Right ventricle myocardium superior (tissue), 1 donor: ENCODE measurements around the gene COPS8. TPM values are rescaled to one million over a fixed set of nuclear protein-coding genes. Genes with fewer than 3 reads are reported as not detected.

ENCODE experiments used
- ATAC-seq: fragments of 200-7000 bp; cut with Tn5 transposase; one replicate; pipeline ENCODE4 v1.9.1; 2020; ENCODE audit warnings: mild to moderate bottlenecking; ENCODE audit not compliant: poor library complexity
- DNase-seq: peaks from one replicate; pipeline ENCODE4 v3.0.0-alpha.2; 2020
- intact Hi-C: fragments of 100-400 bp; cut with DNase I; formaldehyde crosslinking; loops from one replicate; pipeline ENCODE4 v1.11.2; 2022
- total RNA-seq: library from RNA; stranded (reverse); fragmentation: NEBNext Ultra II Directional; extraction: Animal tissue kit (Norgen Biotek cat#: 25700); gene quantifications from one replicate; pipeline ENCODE4 v1.2.1, GENCODE V29; 2021
- donor health status: DM: no; HTN: yes; CAD: no; lungs with severe emphysema.

Gene COPS8
- total RNA-seq, 1 donor from 2014 or later: 85.8 TPM

DNA sequence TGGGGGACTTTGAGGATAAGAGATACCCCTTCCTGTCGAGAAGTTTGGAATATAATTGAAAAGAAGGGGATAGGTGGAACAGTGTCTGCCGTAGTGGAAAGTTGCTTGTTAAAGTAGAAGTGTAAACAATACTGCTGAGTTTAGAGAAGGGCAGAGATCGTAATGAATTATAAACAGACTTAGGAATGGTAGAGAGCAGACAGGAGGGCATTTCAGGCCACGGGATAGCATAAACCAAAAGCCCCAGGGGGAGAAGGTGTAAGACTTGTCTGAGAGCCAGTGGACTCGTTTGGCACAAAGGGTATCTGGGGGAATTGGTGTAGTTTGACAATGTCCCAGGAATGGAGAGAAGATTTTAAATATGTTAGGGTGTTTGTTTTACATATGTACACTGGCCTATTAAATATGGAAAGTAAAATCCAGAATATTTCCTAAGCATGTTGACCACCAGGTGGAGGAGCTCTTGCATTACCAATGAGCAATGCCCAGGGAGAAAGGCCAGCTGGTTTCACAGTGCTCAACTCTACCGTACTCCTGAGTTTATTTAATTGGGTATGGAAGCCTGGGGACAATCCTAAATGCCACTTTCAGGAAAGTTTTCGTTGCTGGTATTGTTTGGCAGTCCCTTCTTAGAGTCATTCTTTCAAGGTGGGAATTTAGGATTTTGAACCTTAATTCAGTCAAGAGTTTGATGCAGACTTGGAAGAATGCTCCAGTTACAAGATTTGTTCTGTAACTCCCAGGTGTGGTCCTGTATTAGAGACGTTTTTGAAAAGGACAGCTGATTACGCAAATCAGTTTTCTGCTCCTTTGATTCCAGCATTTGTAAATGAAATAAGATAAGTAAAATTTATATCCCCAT is 7.5 kb downstream of the COPS8 start:
- intact Hi-C loops: no loop called here
- ATAC-seq (peak; percentile 86), DNase-seq (peak; percentile 47)

DNA sequence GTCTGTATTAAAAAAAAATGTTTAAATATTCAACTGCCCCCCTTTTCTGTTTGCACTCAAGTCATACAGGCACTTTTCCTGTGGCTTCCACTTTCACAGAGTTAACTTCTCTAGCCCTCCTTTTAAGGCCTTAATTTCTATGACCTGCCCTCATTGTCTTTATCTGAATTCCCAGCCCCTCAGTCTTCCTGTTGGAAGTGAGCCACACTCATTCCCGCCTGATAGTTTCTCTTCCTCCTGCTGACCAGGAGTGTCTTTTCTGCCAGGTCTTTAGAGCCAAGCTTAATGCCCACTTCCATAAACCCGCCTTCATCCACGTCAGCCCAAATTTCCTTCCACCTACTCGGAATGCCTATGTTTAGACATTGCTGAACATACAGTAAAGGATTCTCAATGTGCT is 10.5 kb downstream of the COPS8 start:
- ATAC-seq (no peak), DNase-seq (no peak)
- intact Hi-C loops: no loop called here

DNA sequence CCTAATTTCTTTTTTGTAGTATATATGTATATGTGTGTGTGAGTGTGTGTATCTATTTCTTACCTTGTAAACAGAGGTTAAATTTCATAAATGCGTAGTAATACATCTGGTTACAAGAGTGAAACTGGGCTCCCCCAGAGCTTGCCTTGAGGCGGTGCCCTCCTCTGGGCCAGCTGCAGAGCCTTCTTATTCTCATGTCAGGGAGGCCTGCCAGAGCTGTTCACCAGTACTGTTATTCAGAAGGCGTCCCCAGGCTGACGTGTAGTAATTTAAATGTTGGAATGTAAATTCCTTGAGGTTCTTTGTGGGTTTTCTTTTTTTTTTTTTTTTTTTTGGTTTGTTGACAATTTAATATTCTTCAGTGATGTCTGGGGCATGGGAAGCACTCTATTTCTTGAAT is 11.2 kb downstream of the COPS8 start:
- ATAC-seq: no peak
- intact Hi-C loops: no loop called here
- no peak for DNase-seq

DNA sequence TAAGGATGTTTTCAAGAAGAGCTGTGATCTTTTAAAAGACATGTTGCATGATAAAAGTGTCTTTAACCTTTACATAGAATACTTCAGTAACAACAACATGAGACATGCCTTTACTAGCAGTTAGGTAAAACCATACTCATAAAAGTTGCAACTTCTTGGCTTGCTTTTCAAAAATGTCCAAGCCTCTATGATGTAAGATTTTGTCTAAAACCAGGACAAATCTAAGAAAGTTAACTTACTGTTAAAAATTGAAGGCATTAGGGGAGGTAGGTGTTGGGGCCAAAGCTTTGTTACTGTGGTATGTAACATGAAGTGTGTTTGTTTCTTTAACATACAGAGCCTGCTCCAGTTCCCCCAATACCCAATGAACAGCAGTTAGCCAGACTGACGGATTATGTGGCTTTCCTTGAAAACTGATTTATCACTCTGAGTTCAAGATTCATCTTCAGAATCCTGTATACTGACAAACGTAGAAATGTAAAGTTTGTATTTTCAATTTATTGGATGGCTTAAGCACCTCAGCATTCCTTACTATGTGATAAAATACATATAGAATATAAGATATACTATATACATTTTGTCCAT is 11.7 kb downstream of the COPS8 start:
- DNase-seq: no peak
- no peak for ATAC-seq
- intact Hi-C loops: no loop called here

DNA sequence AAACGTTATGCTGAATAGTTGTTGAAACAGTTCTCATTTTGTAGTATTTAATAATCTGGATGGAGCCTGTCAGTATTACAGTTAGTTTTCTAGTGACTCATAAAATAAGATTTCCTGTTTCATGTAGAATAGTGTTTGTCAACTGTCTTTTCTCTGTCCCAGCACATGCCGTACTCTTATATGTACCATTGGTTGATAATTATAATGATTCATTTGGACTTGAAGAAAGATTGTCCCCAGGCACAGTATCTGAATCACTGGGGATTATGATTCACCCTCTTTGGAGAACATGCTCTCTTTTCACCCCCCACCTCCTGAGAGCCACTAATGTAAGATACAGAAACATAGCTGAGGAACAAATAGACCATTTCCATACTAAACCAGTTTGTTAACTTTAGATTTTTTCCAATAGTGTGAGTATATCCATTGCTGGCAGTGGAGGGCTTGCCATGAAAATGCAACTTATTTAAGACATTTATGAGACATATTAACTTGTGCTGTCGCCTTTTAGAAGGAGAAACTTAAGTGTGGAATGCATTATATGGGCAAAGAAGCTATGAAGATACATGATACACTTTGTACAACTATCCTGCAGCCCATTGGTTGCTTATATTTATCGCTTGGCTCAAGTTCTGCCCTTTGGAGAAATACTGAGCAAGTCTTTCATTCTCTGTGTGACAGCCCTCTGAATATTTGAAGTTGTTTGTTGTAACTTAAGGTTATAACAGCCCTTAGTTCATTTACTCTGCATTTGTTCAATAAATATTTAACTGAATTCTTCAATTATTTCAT is 12.4 kb downstream of the COPS8 start:
- ATAC-seq (no peak), DNase-seq (no peak)
- intact Hi-C loops: no loop called here

DNA sequence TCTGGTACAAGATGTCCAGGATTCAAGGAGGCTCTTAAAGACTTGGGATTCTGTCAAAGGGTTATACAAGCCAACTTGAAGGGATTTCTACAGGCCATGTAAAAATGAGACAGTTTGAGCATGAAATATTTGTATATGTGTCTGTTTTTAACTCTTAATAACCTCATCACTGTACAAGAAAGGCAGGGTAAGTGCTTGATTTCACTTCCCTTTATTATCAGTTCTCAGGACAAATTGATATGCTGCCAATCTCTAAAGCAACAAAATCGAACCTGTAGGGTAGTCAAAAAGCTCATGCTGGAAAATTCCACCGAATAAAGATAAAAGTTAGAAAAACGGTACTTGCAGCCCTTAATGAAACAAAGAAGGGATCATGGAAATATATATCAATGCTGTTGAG is 14.1 kb downstream of the COPS8 start:
- intact Hi-C loops: no loop called here
- ATAC-seq (no peak), DNase-seq (no peak)

DNA sequence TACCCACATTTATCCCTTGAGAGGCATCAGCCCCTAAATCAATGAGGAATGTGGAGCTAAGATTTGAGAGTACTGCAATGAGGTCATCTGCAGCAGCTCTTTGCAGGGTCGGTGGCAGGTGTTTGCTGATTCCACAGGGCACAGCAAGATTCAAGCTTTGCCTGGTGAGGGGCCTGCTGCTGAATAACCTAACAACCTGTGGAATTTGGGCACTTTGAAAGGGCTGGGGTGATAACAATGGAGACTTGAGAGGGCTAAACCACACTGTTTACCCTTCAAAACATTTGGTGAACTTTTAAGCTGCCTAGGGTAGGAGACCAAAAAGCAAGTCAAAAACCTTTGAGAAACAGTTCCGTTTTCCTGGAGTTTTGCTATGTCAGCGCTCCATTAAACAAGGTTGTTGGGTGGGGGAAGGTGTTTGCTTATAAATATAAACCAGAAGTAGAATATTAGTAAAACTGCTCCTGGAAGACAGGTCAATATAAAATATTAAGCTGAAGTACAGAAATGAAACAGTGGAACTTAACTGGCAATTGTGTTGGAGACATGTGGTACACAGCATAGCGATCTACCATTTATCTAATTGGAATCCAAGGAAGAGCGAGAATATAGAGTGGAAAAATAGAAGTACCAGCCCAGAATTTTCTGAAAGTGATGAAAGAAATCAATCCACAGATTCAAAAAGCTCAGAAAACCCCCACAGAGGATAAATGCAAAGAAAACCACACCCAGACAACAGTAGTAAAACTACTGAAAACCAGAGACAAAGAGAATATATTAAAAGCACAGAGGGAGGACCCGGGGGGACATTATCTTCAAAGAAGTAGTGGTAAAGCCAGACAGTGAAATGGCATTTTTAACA is 15.7 kb downstream of the COPS8 start:
- intact Hi-C loops: no loop called here
- no peak for ATAC-seq
- no peak for DNase-seq

DNA sequence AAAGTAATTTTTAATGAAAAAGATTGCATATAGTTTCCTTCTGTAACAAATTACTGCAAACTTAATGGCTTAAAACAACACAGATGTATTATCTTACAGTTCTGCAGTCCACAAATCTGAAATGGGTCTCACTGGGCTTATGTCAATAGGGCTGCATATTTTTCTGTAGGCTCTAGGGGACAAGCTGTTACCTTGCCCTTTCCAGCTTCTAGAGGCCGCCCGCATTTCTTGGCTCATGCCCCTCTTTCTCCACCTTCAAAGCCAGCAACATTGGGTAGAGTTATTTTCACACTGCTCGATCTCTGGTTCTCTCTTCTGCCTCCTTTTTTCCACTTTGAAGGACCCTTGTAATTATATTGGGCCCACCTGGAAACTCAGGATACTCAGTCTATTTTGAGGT is 16.7 kb downstream of the COPS8 start:
- no peak for DNase-seq
- ATAC-seq: peak; percentile 82

DNA sequence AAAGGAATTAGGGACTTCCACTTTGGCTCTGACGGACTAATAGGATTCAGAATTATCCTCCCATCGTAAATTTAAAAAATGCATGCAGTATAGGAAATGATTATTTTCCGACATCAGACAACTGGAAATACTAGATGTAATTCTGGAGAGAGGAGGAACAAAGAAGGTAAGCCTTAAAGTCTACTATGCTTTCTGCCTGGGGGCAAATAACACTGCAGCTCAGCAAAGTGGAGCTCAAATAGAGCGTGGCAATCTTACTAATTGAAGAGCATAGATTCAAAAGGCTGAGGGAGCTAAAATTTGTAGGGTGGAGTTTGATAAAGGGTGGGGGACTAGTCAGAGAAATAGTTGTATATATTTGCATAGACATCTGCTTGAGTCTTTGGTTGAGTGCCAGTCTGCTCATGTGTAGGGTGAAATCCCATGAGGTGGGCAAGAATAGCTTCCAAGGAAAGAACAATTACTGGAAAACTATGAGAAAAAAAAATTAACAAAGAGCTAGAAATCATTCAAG is 23.8 kb downstream of the COPS8 start:
- DNase-seq (no peak), ATAC-seq (no peak)
- intact Hi-C loops: no loop called here

More for the DNA sequence above, 16.7 kb downstream of the COPS8 start:
- intact Hi-C loops: no loop called here

DNA sequence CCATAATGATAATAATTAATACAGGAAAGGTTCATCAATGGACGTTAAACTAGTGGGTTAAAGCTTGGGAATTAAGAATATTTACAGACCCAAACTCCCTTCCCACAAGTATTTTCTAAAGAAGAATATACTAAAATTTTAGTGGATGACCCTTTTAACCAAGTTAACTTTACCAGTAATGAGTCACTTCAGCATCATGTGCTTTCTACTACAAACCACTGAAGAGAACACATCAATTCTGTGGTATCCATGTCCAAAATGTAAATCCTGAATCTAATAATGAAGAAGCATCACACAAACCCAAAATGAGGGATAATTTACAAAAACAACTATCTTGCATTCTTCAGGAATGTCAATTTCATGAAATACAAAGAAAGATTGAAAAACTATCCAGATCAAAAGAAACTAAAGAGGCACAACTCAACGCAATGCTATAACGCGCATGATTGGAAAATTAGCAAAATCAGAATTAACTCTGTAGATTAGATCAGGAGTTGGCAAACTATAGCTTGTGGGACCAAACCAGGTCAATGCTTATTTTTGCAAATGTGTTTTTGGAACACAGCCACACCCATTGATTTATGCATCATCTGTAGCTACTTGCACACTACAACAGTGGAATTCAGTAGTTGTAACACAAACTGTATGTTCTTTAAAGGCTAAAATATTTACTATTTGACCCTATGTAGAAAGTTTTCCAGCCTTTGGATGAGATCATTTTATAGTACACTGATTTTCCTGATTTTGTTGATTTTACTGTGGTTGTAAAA is 27.5 kb downstream of the COPS8 start:
- no peak for DNase-seq
- no peak for ATAC-seq
- intact Hi-C loops: no loop called here

DNA sequence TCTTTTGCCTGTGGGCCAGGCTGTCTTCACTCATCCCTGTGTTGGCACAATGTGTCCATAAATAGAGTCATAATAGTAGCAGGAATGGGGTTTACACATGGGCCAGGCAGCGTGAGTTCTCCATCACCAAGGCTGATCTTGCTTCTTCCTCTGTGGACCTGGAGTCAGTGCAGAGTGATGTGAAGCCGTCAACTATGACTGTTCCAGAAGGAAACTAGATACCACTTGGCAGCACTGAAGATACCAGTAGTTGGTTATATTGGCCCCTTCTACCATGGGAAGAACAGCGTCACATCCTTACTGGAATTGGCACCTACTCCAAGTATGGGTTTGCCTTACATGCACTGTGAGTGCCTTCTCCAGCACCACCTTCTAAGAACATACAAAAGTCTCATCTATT is 30.2 kb downstream of the COPS8 start:
- ATAC-seq: no peak
- DNase-seq: no peak
- intact Hi-C loops: no loop called here

DNA sequence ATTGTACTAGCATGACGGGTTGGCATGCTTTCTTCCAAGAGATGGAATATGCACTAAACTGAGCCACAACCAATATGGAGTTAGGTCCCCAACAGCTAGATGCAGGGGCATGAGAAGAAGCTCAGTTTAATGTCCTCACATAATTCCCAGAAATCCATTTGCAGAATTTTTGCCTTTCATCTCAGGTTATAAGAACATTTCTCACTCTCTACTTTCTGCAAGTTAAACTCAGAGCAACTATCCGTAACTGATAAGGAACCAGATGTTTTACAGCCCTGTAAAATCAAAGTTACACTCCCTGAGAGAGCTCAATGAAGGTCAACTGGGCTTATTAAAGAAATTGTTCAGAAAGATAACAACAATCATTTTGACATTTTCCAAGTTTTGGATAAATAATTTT is 30.7 kb downstream of the COPS8 start:
- ATAC-seq (no peak), DNase-seq (no peak)
- intact Hi-C loops: no loop called here

DNA sequence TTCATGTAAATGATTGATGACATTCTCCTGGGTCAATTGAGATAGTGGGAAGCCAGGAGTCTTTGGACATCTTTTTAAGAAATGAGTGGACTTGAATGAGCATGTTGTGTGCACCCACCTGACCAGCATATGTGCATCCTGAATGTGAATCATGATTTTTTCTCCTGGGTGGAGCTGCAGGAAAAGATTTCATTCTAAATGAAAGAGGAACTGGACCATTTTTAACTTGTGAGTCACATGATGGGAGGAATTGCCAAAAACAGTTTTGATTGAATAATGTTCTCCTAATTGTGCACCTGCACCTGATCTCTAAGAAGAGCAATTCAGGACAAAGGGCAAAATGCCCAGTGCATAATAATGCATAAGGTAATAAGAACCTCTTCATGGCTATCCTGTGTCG is 32.3 kb downstream of the COPS8 start:
- ATAC-seq: no peak
- intact Hi-C loops: no loop called here

DNA sequence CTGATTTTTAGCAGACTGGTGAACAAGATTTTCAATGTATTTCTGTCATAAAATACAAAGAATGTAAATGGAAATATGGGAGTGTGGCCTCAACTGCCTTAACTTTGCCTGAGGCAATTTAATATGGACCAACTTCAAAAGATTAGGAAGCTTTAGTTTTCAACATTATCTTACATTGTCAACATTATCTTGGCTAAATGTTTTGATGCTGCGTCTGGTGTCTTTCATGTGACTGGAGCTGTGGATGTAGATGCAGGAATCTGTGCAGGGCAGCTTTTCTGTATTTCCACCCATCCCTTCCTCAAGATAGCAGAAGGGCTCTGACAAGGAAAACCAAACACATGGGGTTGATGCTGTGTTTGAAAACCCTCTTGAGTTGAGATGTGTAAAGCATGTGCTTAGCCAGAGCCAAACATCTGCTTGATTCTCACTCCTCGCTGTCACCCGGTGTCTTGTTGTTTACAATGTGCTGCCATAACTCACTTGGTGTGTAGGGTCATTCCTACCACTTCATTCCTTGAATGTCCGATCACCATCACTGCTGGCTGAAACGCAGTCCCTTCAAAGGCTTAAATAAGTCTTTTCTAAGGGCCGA is 33.0 kb downstream of the COPS8 start:
- ATAC-seq (no peak), DNase-seq (no peak)
- intact Hi-C loops: no loop called here

More for the DNA sequence above, 32.3 kb downstream of the COPS8 start:
- no peak for DNase-seq

DNA sequence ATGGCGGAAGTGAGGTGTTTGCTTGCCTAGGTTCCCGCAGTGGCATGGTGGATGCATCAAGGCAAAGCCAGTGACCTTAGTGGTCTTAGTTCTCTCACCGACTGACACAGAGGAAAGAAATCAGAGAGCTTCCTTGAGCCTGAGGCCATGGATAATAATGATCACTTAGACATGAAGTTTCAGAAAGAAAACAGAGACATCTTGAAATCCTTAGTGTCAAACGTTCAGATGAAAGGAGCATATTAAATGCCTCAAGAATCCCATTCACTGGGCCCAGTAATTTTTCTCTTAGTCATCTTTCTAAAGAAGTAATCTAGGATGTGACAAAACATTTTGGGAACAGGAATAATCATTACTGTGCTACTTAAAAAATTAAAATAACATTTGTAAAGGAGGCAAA is 35.2 kb downstream of the COPS8 start:
- intact Hi-C loops: loop anchor here (10.0 kb wide), 2 partner anchors 294 to 454 kb away; partner anchors contain the start of gene COL6A3
- ATAC-seq (no peak), DNase-seq (no peak)

DNA sequence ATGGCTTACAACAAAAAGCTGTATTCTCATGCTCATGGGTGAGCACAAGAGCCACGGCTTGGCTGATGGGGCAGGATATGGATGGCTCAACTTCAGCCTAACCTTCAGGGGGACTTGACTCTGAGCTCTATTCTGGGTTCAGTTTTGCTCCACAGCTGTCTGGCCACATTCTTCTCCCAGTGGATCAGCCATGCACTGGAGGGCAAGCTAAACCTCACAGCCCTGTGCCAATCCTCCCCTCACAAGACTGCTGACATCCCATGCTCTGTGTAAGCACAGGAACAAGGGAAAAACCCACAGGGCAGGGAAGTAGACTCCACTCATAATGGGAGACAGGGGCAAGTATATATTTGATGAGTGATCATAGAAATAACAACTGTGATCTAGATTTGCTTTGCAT is 35.6 kb downstream of the COPS8 start:
- intact Hi-C loops: loop anchor here (10.0 kb wide), 2 partner anchors 293 to 453 kb away; partner anchors contain the start of gene COL6A3
- DNase-seq: no peak
- ATAC-seq: no peak

DNA sequence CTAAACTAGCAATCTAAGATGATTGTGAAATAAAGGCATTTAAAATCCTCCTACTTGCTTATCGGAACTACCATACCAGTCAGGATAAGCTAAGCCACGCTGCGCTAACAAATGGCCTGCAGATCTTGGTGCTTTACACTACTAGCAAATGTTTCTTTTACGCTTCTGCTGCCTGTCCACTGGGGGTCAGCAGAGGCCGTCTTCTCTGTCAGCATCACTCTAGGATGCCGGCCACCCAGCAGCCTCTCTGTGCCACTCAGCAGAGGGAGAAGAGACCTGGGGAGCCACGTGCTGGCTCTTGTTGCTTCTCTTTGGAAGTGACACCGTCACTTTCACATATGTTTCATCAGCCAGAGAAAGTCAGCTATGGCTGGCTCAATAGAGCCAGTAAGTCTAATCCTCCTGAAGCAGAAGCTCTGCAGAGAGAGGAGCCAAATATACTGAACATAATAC is 36.6 kb downstream of the COPS8 start:
- ATAC-seq (peak; percentile 88), DNase-seq (peak; percentile 81)
- intact Hi-C loops: loop anchor here (10.0 kb wide), 2 partner anchors 293 to 453 kb away; partner anchors contain the start of gene COL6A3
